Right kidney (tissue), 1 donor: ENCODE data around the gene PRXL2A.
"Not testable (repeated sequence)": the region's sequence is repeated elsewhere in the genome, so short reads cannot be mapped to it uniquely, and the experiment has no call there.

Experiments used
- DNase-seq: peaks from one replicate; pipeline ENCODE4 v3.0.0-alpha.2; 2016

Gene PRXL2A

GRCh38 chr10:80474941-80475340 lies 66.6 kb downstream of the PRXL2A start:
- no peak for DNase-seq

- not testable (repeated sequence) for DNase-seq
These were observed 67.3 kb downstream of the PRXL2A start for GRCh38 chr10:80475641-80476040.

GRCh38 chr10:80476685-80477084 lies 68.3 kb downstream of the PRXL2A start:
- DNase-seq: no peak

- no peak for DNase-seq
These were observed 69.5 kb downstream of the PRXL2A start for GRCh38 chr10:80477813-80478212.

- DNase-seq: not testable (repeated sequence)
These were observed 72.0 kb downstream of the PRXL2A start for GRCh38 chr10:80480373-80480772.

- no peak for DNase-seq
These were observed 72.5 kb downstream of the PRXL2A start for GRCh38 chr10:80480852-80481251.

GRCh38 chr10:80484243-80484642 lies 75.9 kb downstream of the PRXL2A start:
- no peak for DNase-seq

- no peak for DNase-seq
These were observed 76.3 kb downstream of the PRXL2A start for GRCh38 chr10:80484676-80485075.

- DNase-seq: no peak
These were observed 77.0 kb downstream of the PRXL2A start for GRCh38 chr10:80485076-80485945.

GRCh38 chr10:80485946-80486764 lies 77.8 kb downstream of the PRXL2A start:
- DNase-seq: no peak
